SU-DHL-6 (cell line): Measurements from ENCODE around the gene UBXN10.

Source experiments
- EZH2phosphoT487 ChIP-seq: fragments of 200-600 bp; sonication (generic), shearing (Covaris generic); conservative IDR thresholded peaks from 2 replicates; pipeline ENCODE4 v1.6.1; 2018; ENCODE audit warnings: mild to moderate bottlenecking, antibody characterized with exemption, low read length, moderate library complexity, mixed read lengths
- TF ChIP-seq, protein P1 (sequence below): fragments of 200-600 bp; sonication (generic); IDR thresholded peaks from one replicate; pipeline ENCODE4 v1.5.1; 2017; ENCODE audit warnings: antibody characterized with exemption, mild to moderate bottlenecking, low read length, moderate library complexity; ENCODE audit not compliant: insufficient read depth, poor library complexity, severe bottlenecking

- TF ChIP-seq, protein P1, sequence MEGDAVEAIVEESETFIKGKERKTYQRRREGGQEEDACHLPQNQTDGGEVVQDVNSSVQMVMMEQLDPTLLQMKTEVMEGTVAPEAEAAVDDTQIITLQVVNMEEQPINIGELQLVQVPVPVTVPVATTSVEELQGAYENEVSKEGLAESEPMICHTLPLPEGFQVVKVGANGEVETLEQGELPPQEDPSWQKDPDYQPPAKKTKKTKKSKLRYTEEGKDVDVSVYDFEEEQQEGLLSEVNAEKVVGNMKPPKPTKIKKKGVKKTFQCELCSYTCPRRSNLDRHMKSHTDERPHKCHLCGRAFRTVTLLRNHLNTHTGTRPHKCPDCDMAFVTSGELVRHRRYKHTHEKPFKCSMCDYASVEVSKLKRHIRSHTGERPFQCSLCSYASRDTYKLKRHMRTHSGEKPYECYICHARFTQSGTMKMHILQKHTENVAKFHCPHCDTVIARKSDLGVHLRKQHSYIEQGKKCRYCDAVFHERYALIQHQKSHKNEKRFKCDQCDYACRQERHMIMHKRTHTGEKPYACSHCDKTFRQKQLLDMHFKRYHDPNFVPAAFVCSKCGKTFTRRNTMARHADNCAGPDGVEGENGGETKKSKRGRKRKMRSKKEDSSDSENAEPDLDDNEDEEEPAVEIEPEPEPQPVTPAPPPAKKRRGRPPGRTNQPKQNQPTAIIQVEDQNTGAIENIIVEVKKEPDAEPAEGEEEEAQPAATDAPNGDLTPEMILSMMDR, result no peak
- no peak for TF ChIP-seq EZH2phosphoT487
Observed at GRCh38 chr1:20160034-20160433, 25.9 kb upstream of the UBXN10 start.
